GM20000 (cell line): Measurements from ENCODE around the gene SLC30A1.
"Not testable (repeated sequence)": the region's sequence is repeated elsewhere in the genome, so short reads cannot be mapped to it uniquely, and the experiment has no call there.

Experiments
- DNase-seq: peaks from one replicate; pipeline ENCODE4 v3.0.0; 2012; ENCODE audit warnings: low spot score
- TF ChIP-seq, protein P1 (sequence below): IDR thresholded peaks from 2 replicates; pipeline ENCODE4 v1.5.1; 2012; ENCODE audit warnings: mild to moderate bottlenecking, control low read depth; ENCODE audit errors: extremely low read depth, missing control alignments

Gene SLC30A1

DNA sequence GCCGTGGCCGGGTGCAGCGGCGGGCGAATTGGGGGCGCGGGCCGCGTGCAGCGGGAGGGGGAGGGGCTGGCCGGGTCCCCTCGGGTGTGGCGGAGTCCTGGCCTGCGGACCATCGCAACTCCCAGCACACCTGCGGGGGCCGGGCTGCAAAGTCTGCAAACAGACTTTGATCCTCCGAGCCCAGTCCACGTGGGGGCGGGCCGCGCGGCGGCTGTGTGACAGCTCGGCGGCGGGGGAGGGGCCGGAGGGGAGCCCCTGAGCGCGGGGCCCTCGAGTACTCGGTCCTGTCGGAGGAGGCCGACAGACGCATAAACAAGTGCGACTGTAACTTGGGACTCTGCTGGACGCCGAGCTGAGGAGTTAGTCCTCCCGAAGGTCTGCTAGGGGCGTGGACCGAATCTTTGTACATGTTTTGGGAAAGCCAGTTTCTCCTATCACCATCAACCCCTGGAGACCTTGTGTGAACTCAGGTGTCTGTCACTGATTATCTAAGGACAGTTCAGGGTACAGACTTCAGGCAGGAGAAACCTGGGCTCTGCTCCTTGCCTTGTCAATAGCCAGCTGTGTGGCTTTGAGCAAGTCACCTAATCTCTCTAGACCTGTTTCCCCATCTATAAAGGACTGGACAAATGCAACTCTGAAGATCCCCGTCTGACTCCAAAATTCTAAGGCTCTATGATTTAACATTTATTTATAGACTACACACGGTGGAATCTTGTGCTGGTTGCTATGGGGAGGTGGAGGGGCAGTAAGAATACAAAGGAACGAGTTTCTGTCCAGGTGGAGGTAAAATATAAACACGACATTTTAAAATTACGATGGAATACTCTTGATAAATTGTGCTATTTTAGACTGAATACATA is 710 bp upstream of the SLC30A1 start:
- TF ChIP-seq, protein P1, sequence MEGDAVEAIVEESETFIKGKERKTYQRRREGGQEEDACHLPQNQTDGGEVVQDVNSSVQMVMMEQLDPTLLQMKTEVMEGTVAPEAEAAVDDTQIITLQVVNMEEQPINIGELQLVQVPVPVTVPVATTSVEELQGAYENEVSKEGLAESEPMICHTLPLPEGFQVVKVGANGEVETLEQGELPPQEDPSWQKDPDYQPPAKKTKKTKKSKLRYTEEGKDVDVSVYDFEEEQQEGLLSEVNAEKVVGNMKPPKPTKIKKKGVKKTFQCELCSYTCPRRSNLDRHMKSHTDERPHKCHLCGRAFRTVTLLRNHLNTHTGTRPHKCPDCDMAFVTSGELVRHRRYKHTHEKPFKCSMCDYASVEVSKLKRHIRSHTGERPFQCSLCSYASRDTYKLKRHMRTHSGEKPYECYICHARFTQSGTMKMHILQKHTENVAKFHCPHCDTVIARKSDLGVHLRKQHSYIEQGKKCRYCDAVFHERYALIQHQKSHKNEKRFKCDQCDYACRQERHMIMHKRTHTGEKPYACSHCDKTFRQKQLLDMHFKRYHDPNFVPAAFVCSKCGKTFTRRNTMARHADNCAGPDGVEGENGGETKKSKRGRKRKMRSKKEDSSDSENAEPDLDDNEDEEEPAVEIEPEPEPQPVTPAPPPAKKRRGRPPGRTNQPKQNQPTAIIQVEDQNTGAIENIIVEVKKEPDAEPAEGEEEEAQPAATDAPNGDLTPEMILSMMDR: no peak
- no peak for DNase-seq

GRCh38 chr1:211577819-211578639 is 932 bp downstream of the SLC30A1 start:
- DNase-seq: peak; percentile 85
- TF ChIP-seq, protein P1: peak; percentile 92

DNA sequence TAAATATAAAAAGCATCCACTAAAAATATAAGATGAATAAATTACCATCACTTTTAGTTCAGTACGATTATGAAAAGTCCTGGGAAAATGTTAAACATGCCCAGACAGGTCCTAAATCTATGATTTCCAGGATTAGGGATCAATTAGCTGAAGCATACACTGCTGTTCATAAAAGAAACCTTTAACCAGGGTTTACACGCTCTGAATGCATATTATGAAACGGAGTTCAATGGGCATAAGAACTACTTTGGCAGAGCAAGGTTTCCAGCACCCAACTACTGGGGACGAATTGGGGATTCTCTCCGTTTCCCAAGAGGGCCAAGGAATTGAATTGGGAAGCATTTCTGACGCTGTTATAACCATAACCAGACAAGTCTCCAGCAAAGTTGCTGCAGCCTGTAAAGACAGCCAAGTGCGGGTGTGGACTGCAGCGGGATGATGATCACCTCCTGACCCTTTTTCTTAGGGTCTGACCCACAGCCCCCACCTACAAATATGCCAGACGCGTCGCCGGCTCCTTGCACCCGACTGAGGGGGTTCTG is 1.6 kb downstream of the SLC30A1 start:
- TF ChIP-seq, protein P1: no peak
- no peak for DNase-seq

GRCh38 chr1:211576717-211577116 is 2.2 kb downstream of the SLC30A1 start:
- TF ChIP-seq, protein P1: no peak
- DNase-seq: no peak

DNA sequence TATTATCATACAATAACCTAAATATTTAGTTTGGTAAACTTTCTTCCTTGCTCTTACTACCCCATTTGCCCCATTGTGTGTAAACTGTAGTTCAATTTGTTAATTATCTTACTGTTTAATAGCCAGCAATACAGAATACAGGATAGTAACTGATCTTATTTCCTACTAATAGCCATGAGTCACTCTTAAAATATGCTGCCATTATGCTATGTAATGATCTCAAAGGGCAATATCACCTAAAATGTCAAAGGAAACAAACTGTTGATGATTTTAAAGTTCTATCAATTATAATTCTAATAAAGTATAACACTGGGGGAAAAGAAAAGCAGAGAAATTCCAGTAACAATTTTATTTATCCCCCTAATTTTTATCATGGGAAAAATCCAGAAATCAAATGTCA is 4.3 kb downstream of the SLC30A1 start:
- no peak for DNase-seq
- TF ChIP-seq, protein P1: no peak

GRCh38 chr1:211571998-211572397 is 7.0 kb downstream of the SLC30A1 start:
- TF ChIP-seq, protein P1: no peak
- no peak for DNase-seq

GRCh38 chr1:211570378-211570777 is 8.6 kb downstream of the SLC30A1 start:
- not testable (repeated sequence) for DNase-seq
